Gastroesophageal sphincter (tissue), 4 donors: ENCODE data around the gene PTGFRN. TPM values are rescaled to one million over a fixed set of nuclear protein-coding genes. Genes with fewer than 3 reads are reported as not detected.

ENCODE experiments used
- ATAC-seq: fragments of 150-250 bp; one replicate; pipeline ENCODE4 v1.9.1; 2016; ENCODE audit warnings: mild to moderate bottlenecking, moderate library complexity
- H3K27ac ChIP-seq, 4 donors: fragments of 200-600 bp; sonication (generic) in 3 of 4; 1 replicate in 3 of 4; 2 replicates in 1 of 4; pipeline ENCODE4 v1.5.1; 2016 to 2019
- H3K27me3 ChIP-seq: fragments of 200-600 bp; sonication (generic); one replicate; pipeline ENCODE4 v1.5.1; 2019
- H3K36me3 ChIP-seq, 2 donors: fragments of 200-600 bp; sonication (generic); one replicate each; pipeline ENCODE4 v1.5.1; 2019; ENCODE audit warnings: control low read depth in 1 of 2
- H3K4me1 ChIP-seq, 3 donors: fragments of 200-600 bp; sonication (generic); 1 replicate in 2 of 3; 2 replicates in 1 of 3; pipeline ENCODE4 v1.5.1; 2016 to 2019; ENCODE audit warnings: control low read depth in 2 of 3
- H3K4me3 ChIP-seq, 2 donors: fragments of 200-600 bp; sonication (generic); one replicate each; pipeline ENCODE4 v1.5.1; 2019; ENCODE audit warnings: mild to moderate bottlenecking in 1 of 2, moderate library complexity in 1 of 2
- H3K9me3 ChIP-seq, 3 donors: fragments of 200-600 bp; sonication (generic); one replicate each; pipeline ENCODE4 v1.5.1; 2017 to 2019; ENCODE audit warnings: control low read depth in 2 of 3
- EP300 ChIP-seq: sonication (generic); formaldehyde crosslinking; IDR thresholded peaks from one replicate; pipeline ENCODE4 v1.6.1; 2017; ENCODE audit warnings: antibody characterized with exemption, mild to moderate bottlenecking
- POLR2A ChIP-seq, 2 donors: fragments of 450-650 bp; IDR thresholded peaks; one replicate each; pipeline ENCODE4 v1.6.1; 2017; ENCODE audit warnings: antibody characterized with exemption in 2 of 2, mild to moderate bottlenecking in 2 of 2, moderate library complexity in 1 of 2
- POLR2AphosphoS5 ChIP-seq: sonication (generic); formaldehyde crosslinking; IDR thresholded peaks from one replicate; pipeline ENCODE4 v1.6.1; 2017; ENCODE audit warnings: antibody characterized with exemption
- WGBS, 2 donors: methylation state at CpG; one replicate each; pipeline ENCODE4 v1.1.5; 2018; ENCODE audit warnings: low coverage in 1 of 2; 5-methylcytosine and 5-hydroxymethylcytosine counted together
- total RNA-seq, 4 donors: library from RNA; depleted of rRNA; stranded (reverse); fragments of >200 nt; gene quantifications; one replicate each; pipeline ENCODE4 v1.1.0, GENCODE V29; 2016
- TF ChIP-seq, protein P1 (sequence below), 4 experiments: fragments of 200-600 bp in 2 of 4; fragments of 450-650 bp in 2 of 4; sonication (generic) in 1 of 4; IDR thresholded peaks; one replicate each; pipeline ENCODE4 v1.5.1; 2017 to 2019; ENCODE audit warnings: antibody characterized with exemption in 4 of 4, mild to moderate bottlenecking in 2 of 4, moderate library complexity in 2 of 4

PTGFRN gene
- total RNA-seq, 4 donors from 2014 or later, result 60.0 to 166 (median 101) TPM

DNA sequence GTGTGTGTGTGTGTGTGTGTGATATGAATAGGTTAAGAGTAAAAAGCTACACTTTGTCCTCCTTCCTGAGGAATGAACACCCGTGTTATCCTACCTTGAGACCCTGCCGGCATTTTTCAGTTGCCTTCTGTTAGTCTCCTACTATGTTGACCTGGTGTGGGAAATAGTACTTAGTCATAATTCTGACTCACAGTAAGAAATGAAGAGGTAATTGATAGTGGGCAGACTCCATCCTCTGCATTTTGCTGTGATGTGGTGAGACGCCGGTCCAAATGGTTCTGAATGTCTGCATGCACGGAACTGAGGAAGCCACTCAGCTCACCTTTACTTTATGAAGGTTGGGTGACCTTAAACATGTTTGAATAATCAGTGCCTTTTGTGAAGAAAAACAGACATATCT, 104.5 kb downstream of the PTGFRN start:
- H3K36me3 ChIP-seq, result no peaks in the 10 kb centered on the region
- TF ChIP-seq POLR2A (IDR thresholded peaks at IDR 0.05), result no peak
- TF ChIP-seq, protein P1, sequence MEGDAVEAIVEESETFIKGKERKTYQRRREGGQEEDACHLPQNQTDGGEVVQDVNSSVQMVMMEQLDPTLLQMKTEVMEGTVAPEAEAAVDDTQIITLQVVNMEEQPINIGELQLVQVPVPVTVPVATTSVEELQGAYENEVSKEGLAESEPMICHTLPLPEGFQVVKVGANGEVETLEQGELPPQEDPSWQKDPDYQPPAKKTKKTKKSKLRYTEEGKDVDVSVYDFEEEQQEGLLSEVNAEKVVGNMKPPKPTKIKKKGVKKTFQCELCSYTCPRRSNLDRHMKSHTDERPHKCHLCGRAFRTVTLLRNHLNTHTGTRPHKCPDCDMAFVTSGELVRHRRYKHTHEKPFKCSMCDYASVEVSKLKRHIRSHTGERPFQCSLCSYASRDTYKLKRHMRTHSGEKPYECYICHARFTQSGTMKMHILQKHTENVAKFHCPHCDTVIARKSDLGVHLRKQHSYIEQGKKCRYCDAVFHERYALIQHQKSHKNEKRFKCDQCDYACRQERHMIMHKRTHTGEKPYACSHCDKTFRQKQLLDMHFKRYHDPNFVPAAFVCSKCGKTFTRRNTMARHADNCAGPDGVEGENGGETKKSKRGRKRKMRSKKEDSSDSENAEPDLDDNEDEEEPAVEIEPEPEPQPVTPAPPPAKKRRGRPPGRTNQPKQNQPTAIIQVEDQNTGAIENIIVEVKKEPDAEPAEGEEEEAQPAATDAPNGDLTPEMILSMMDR (IDR thresholded peaks at IDR 0.05), result no peak
- TF ChIP-seq POLR2AphosphoS5, result no peak
- TF ChIP-seq EP300, result no peak
- H3K27me3 ChIP-seq, result no peaks in the 10 kb centered on the region
- H3K27ac ChIP-seq, result no peak overlapping the region
- H3K4me3 ChIP-seq, result no peak overlapping the region
- H3K4me1 ChIP-seq, result no peaks in the 10 kb centered on the region
- H3K9me3 ChIP-seq, result no peaks in the 10 kb centered on the region
- 83 to 93% methylated on average over 5 of the region's 5 CpGs for WGBS, 2 donors
- no peak for ATAC-seq

DNA sequence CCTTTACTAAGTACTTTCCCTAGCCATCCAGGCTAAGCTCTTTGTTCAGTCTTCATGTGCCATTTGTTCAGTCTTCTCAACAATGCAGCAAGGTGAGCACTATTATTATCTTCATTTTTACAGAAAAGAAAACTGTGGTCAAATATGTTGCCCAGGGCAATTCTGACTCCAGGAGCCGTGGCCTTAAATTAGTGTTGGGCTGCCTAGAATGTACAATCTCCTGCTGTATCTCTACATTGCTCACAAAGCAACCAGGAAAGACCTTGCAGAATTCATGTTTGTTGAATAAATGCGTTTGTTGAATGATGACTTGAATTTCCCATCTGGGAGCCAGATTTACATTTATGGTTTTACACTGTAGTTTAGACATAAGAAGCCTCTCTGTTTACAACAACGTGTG, 106.0 kb downstream of the PTGFRN start:
- no peak for ATAC-seq

DNA sequence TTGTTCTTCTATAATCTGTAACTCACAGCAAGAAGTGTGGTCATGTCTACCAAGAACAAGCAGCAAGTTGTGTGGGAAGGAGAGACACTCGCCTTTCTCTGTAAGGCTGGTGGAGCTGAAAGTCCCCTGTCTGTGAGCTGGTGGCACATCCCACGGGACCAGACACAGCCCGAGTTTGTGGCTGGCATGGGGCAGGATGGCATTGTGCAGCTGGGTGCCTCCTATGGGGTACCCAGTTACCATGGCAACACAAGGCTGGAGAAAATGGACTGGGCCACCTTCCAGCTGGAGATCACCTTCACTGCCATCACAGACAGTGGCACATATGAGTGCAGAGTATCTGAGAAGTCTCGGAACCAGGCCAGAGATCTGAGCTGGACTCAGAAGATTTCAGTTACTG, 107.3 kb downstream of the PTGFRN start:
- 100% methylated on average over 1 of the region's 4 CpGs; no CpG with 5 or more reads in 1 of the 2 donors for WGBS, 2 donors
- Histone ChIP-seq H3K27me3 (no peaks in the 10 kb centered on the region), H3K4me1 (no peaks in the 10 kb centered on the region), H3K9me3 (no peaks in the 10 kb centered on the region), H3K36me3 (no peaks in the 10 kb centered on the region), H3K4me3 (no peak overlapping the region), H3K27ac (no peak overlapping the region)
- TF ChIP-seq POLR2AphosphoS5 (no peak), EP300 (no peak), POLR2A (IDR thresholded peaks at IDR 0.05) (no peak)
- TF ChIP-seq, protein P1 (IDR thresholded peaks at IDR 0.05), result no peak
- ATAC-seq, result no peak

More for the DNA sequence above, 106.0 kb downstream of the PTGFRN start:
- 84 to 100% methylated on average over 2 to 3 of the region's 3 CpGs for whole genome bisulfite sequencing, 2 donors
- Histone ChIP-seq H3K9me3 (no peaks in the 10 kb centered on the region), H3K27ac (no peak overlapping the region), H3K27me3 (no peaks in the 10 kb centered on the region), H3K4me1 (no peaks in the 10 kb centered on the region), H3K36me3 (no peaks in the 10 kb centered on the region), H3K4me3 (no peak overlapping the region)
- TF ChIP-seq, protein P1 (IDR thresholded peaks at IDR 0.05), result no peak
- no peak for TF ChIP-seq POLR2AphosphoS5
- no peak for TF ChIP-seq EP300
- TF ChIP-seq POLR2A (IDR thresholded peaks at IDR 0.05), result no peak

DNA sequence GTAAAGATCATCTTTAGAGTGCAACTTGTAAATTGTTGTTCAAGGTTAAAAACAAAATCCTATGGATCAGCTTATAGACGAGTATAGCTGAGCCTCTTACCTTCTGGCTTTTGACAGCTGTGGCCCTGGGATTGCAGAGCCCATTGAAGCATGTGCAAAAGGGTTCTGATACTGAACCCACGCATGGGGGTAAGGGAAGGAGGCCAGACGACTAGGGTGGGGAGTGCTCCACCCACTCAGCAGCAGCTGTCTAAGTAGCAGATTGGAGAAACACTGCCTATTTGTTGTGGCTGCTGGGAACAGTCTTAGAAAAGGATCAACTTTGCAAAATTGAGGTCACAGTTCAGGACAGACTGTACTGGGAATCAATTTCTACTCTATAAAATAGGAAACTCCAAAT, 107.9 kb downstream of the PTGFRN start:
- Histone ChIP-seq H3K27ac (no peak overlapping the region), H3K4me3 (no peak overlapping the region), H3K36me3 (no peaks in the 10 kb centered on the region), H3K4me1 (no peaks in the 10 kb centered on the region), H3K27me3 (no peaks in the 10 kb centered on the region), H3K9me3 (no peaks in the 10 kb centered on the region)
- TF ChIP-seq EP300, result no peak
- TF ChIP-seq, protein P1 (IDR thresholded peaks at IDR 0.05), result no peak
- TF ChIP-seq POLR2A (IDR thresholded peaks at IDR 0.05), result no peak
- no peak for TF ChIP-seq POLR2AphosphoS5
- no peak for ATAC-seq
- 42 to 57% methylated on average over 1 to 3 of the region's 3 CpGs for WGBS, 2 donors

DNA sequence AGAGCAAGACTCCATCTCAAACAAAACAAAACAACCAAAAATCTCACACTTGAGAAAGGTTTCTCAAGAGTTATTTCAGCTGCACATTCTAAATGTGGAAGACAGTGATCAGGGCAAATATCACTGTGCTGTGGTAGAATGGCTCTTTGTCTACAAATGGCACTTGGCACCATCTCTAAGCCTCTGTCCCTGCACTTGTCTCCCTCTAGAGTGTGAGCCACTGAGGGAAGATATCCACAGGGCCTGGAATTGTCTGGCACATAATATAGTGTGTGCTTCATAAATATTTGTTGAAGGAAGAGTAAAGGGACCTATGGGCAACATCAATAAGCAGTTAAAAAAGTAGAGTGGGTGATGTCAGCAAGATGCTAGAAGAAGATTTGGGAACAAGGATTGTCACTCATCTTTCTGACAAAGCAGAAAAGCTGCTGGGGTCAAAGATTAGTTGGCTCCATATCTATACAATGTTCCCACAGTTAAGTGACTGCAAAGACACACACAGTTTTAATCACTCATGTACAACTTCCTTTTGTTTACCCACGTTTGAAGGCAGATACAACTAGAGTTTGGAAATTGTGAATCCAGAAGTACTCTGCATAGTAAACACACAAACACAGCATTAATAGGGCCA, 110.9 kb downstream of the PTGFRN start:
- TF ChIP-seq, protein P1 (IDR thresholded peaks at IDR 0.05), result no peak
- no peak overlapping the region for H3K4me3 ChIP-seq
- no peaks in the 10 kb centered on the region for H3K27me3 ChIP-seq
- H3K9me3 ChIP-seq, result no peaks in the 10 kb centered on the region
- ATAC-seq, result no peak
- H3K36me3 ChIP-seq, result no peaks in the 10 kb centered on the region
- no peak overlapping the region for H3K27ac ChIP-seq
- no peaks in the 10 kb centered on the region for H3K4me1 ChIP-seq
- WGBS, 2 donors, result 57% methylated on average over 1 of the region's 1 CpG
